ENCODE measurements around the gene CCDC83. TPM values are rescaled to one million over a fixed set of nuclear protein-coding genes. Genes with fewer than 3 reads are reported as not detected.

Gene CCDC83
- total RNA-seq, 1 donor from 2014 or later: not detected

- Histone ChIP-seq H3K4me3 (ENCODE audit: insufficient read depth, low read depth, low read length) (no peak overlapping the region), H4K20me1 (ENCODE audit: insufficient read depth, low read length) (no peaks in the 10 kb centered on the region), H3K4me2 (ENCODE audit: low read length) (peak overlapping the region; percentile 66), H3K9ac (ENCODE audit: low read length) (peak overlapping the region; percentile 47), H3K9me3 (ENCODE audit: insufficient read depth, low read depth, low read length) (no peaks in the 10 kb centered on the region), H2AFZ (ENCODE audit: low read depth, low read length) (no peak overlapping the region), H3K79me2 (ENCODE audit: insufficient read depth, low read length) (no peaks in the 10 kb centered on the region), H3K4me1 (ENCODE audit: insufficient read depth, low read length) (peaks cover 17% of the 10 kb centered on the region), H3K36me3 (ENCODE audit: insufficient read depth, low read length) (no peaks in the 10 kb centered on the region), H3K27me3 (ENCODE audit: insufficient read depth, low read length) (no peaks in the 10 kb centered on the region), H3K27ac (ENCODE audit: low read depth, low read length) (peak overlapping the region; percentile 74)
- H3K36me3 Mint-ChIP-seq (ENCODE audit: low read depth, unreplicated experiment): no peaks in the 10 kb centered on the region
- peak overlapping the region; percentile 86 for H3K27ac Mint-ChIP-seq (ENCODE audit: unreplicated experiment)
- peaks cover 3% of the 10 kb centered on the region for H3K9me3 Mint-ChIP-seq (ENCODE audit: unreplicated experiment)
- no peaks in the 10 kb centered on the region for H3K27me3 Mint-ChIP-seq (ENCODE audit: low read depth, unreplicated experiment)
- H3K4me1 Mint-ChIP-seq (ENCODE audit: low read depth, unreplicated experiment): peaks cover 23% of the 10 kb centered on the region
- no peak for TF ChIP-seq EZH2 (IDR thresholded peaks at IDR 0.05; ENCODE audit: insufficient read depth, low read length)
- FAIRE-seq (peak; percentile 90), DNase-seq (ENCODE audit: low read depth) (peak; percentile 92)
- H3K4me3 Mint-ChIP-seq (ENCODE audit: unreplicated experiment): peak overlapping the region; percentile 37
Measured at GRCh38 chr11:85827748-85828639, 27.2 kb upstream of the CCDC83 start.

- Histone ChIP-seq H3K27me3 (ENCODE audit: insufficient read depth, low read length) (no peaks in the 10 kb centered on the region), H3K9me3 (ENCODE audit: insufficient read depth, low read depth, low read length) (no peaks in the 10 kb centered on the region), H3K4me3 (ENCODE audit: insufficient read depth, low read depth, low read length) (no peak overlapping the region), H3K79me2 (ENCODE audit: insufficient read depth, low read length) (no peaks in the 10 kb centered on the region), H2AFZ (ENCODE audit: low read depth, low read length) (no peak overlapping the region), H3K9ac (ENCODE audit: low read length) (no peak overlapping the region), H3K4me1 (ENCODE audit: insufficient read depth, low read length) (peaks cover 17% of the 10 kb centered on the region), H3K36me3 (ENCODE audit: insufficient read depth, low read length) (no peaks in the 10 kb centered on the region), H3K4me2 (ENCODE audit: low read length) (peak overlapping the region; percentile 66), H3K27ac (ENCODE audit: low read depth, low read length) (peak overlapping the region; percentile 74), H4K20me1 (ENCODE audit: insufficient read depth, low read length) (no peaks in the 10 kb centered on the region)
- H3K27ac Mint-ChIP-seq (ENCODE audit: unreplicated experiment): peak overlapping the region; percentile 58
- FAIRE-seq (no peak), DNase-seq (ENCODE audit: low read depth) (no peak)
- peaks cover 22% of the 10 kb centered on the region for H3K4me1 Mint-ChIP-seq (ENCODE audit: low read depth, unreplicated experiment)
- no peak for TF ChIP-seq EZH2 (IDR thresholded peaks at IDR 0.05; ENCODE audit: insufficient read depth, low read length)
- H3K9me3 Mint-ChIP-seq (ENCODE audit: unreplicated experiment): peaks cover 3% of the 10 kb centered on the region
- H3K27me3 Mint-ChIP-seq (ENCODE audit: low read depth, unreplicated experiment): no peaks in the 10 kb centered on the region
- H3K4me3 Mint-ChIP-seq (ENCODE audit: unreplicated experiment): no peak overlapping the region
- no peaks in the 10 kb centered on the region for H3K36me3 Mint-ChIP-seq (ENCODE audit: low read depth, unreplicated experiment)
Measured at GRCh38 chr11:85828640-85828978, 26.6 kb upstream of the CCDC83 start.

DNA sequence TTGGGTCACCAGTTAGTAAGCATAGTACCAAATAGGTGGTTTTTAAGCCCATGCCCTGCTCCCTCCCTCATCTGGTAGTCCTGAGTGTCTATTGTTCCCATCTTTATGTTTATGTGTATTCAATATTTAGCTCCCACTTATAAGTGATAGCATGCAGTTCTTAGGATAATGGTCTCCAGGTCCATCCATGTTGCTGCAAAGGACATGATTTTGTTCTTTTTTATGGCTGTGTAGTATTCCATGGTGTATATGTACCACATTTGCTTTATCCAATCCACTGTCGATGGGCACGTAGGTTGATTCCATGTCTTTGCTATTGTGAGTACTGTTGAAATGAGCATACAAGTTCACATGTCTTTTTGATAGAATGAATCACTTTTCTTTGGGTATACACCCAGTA is 26.0 kb upstream of the CCDC83 start:
- Mint-ChIP-seq H3K4me1 (ENCODE audit: low read depth, unreplicated experiment) (peaks cover 18% of the 10 kb centered on the region), H3K9me3 (ENCODE audit: unreplicated experiment) (peaks cover 3% of the 10 kb centered on the region), H3K27ac (ENCODE audit: unreplicated experiment) (no peak overlapping the region), H3K36me3 (ENCODE audit: low read depth, unreplicated experiment) (no peaks in the 10 kb centered on the region), H3K27me3 (ENCODE audit: low read depth, unreplicated experiment) (no peaks in the 10 kb centered on the region), H3K4me3 (ENCODE audit: unreplicated experiment) (no peak overlapping the region)
- H2AFZ ChIP-seq (ENCODE audit: low read depth, low read length): no peak overlapping the region
- no peaks in the 10 kb centered on the region for H3K27me3 ChIP-seq (ENCODE audit: insufficient read depth, low read length)
- no peak overlapping the region for H3K4me2 ChIP-seq (ENCODE audit: low read length)
- H3K36me3 ChIP-seq (ENCODE audit: insufficient read depth, low read length): no peaks in the 10 kb centered on the region
- H3K9me3 ChIP-seq (ENCODE audit: insufficient read depth, low read depth, low read length): no peaks in the 10 kb centered on the region
- TF ChIP-seq, protein P1, sequence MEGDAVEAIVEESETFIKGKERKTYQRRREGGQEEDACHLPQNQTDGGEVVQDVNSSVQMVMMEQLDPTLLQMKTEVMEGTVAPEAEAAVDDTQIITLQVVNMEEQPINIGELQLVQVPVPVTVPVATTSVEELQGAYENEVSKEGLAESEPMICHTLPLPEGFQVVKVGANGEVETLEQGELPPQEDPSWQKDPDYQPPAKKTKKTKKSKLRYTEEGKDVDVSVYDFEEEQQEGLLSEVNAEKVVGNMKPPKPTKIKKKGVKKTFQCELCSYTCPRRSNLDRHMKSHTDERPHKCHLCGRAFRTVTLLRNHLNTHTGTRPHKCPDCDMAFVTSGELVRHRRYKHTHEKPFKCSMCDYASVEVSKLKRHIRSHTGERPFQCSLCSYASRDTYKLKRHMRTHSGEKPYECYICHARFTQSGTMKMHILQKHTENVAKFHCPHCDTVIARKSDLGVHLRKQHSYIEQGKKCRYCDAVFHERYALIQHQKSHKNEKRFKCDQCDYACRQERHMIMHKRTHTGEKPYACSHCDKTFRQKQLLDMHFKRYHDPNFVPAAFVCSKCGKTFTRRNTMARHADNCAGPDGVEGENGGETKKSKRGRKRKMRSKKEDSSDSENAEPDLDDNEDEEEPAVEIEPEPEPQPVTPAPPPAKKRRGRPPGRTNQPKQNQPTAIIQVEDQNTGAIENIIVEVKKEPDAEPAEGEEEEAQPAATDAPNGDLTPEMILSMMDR (IDR thresholded peaks at IDR 0.05; ENCODE audit: insufficient read depth, low read depth, low read length): no peak
- no peaks in the 10 kb centered on the region for H3K79me2 ChIP-seq (ENCODE audit: insufficient read depth, low read length)
- H3K9ac ChIP-seq (ENCODE audit: low read length): no peak overlapping the region
- H3K4me1 ChIP-seq (ENCODE audit: insufficient read depth, low read length): peaks cover 17% of the 10 kb centered on the region
- H3K27ac ChIP-seq (ENCODE audit: low read depth, low read length): no peak overlapping the region
- H4K20me1 ChIP-seq (ENCODE audit: insufficient read depth, low read length): no peaks in the 10 kb centered on the region
- DNase-seq (ENCODE audit: low read depth) (no peak), FAIRE-seq (no peak)
- H3K4me3 ChIP-seq (ENCODE audit: insufficient read depth, low read depth, low read length): no peak overlapping the region
